H9 (cell line): ENCODE data around the gene KIF18A. TPM values are rescaled to one million over a fixed set of nuclear protein-coding genes. Genes with fewer than 3 reads are reported as not detected.

ENCODE experiments used
- DNase-seq: peaks from one replicate; pipeline ENCODE4 v3.0.0-alpha.2; 2017
- H2AFZ ChIP-seq: one replicate; pipeline ENCODE4 v1.6.1; 2013; ENCODE audit warnings: mild to moderate bottlenecking, low read length, control low read depth, moderate library complexity
- H2AK5ac ChIP-seq: 2 replicates; pipeline ENCODE4 v1.6.1; 2013; ENCODE audit warnings: low read length, control low read depth, mixed read lengths; ENCODE audit not compliant: insufficient read length
- H2BK120ac ChIP-seq: one replicate; pipeline ENCODE4 v1.6.1; 2013; ENCODE audit warnings: low read depth, mild to moderate bottlenecking, low read length, control low read depth, inconsistent platforms; ENCODE audit not compliant: poor library complexity, severe bottlenecking
- H2BK12ac ChIP-seq: 2 replicates; pipeline ENCODE4 v1.6.1; 2013; ENCODE audit warnings: low read length, control low read depth, mixed read lengths, low read depth; ENCODE audit not compliant: insufficient read length
- H2BK15ac ChIP-seq: 2 replicates; pipeline ENCODE4 v1.6.1; 2013; ENCODE audit warnings: low read depth, low read length, control low read depth
- H2BK20ac ChIP-seq: one replicate; pipeline ENCODE4 v1.6.1; 2013; ENCODE audit warnings: low read depth, mild to moderate bottlenecking, low read length, control low read depth, inconsistent platforms; ENCODE audit not compliant: poor library complexity, severe bottlenecking
- H2BK5ac ChIP-seq: 2 replicates; pipeline ENCODE4 v1.6.1; 2013; ENCODE audit warnings: low read length, control low read depth, mixed read lengths; ENCODE audit not compliant: insufficient read length
- H3K14ac ChIP-seq: 2 replicates; pipeline ENCODE4 v1.6.1; 2013; ENCODE audit warnings: low read length, control low read depth; ENCODE audit not compliant: insufficient read depth
- H3K18ac ChIP-seq: 2 replicates; pipeline ENCODE4 v1.6.1; 2013; ENCODE audit warnings: low read depth, mild to moderate bottlenecking, mixed read lengths, low read length, control low read depth; ENCODE audit not compliant: insufficient read length
- H3K23ac ChIP-seq: 2 replicates; pipeline ENCODE4 v1.6.1; 2013; ENCODE audit warnings: low read length, control low read depth, mixed read lengths, low read depth; ENCODE audit not compliant: insufficient read length
- H3K23me2 ChIP-seq: 2 replicates; pipeline ENCODE4 v1.6.1; 2013; ENCODE audit warnings: low read depth, mild to moderate bottlenecking, mixed read lengths, low read length, control low read depth; ENCODE audit not compliant: insufficient read length, poor library complexity, severe bottlenecking
- H3K27ac ChIP-seq: 2 replicates; pipeline ENCODE4 v1.5.1; 2013; ENCODE audit warnings: low read length, control low read depth, mixed read lengths, low read depth; ENCODE audit not compliant: insufficient read length
- H3K27me3 ChIP-seq: 2 replicates; pipeline ENCODE4 v1.6.1; 2013; ENCODE audit warnings: low read length, control low read depth, inconsistent platforms; ENCODE audit not compliant: insufficient read depth
- H3K4ac ChIP-seq: 2 replicates; pipeline ENCODE4 v1.6.1; 2013; ENCODE audit warnings: low read depth, mild to moderate bottlenecking, control low read depth, inconsistent platforms, low read length, moderate library complexity
- H3K4me1 ChIP-seq: 2 replicates; pipeline ENCODE4 v1.6.1; 2013; ENCODE audit warnings: low read length, control low read depth, inconsistent platforms; ENCODE audit not compliant: insufficient read depth
- H3K4me2 ChIP-seq: 2 replicates; pipeline ENCODE4 v1.6.1; 2013; ENCODE audit warnings: low read length, control low read depth, mixed read lengths; ENCODE audit not compliant: insufficient read length, insufficient read depth
- H3K56ac ChIP-seq: 2 replicates; pipeline ENCODE4 v1.6.1; 2013; ENCODE audit warnings: low read depth, mild to moderate bottlenecking, mixed read lengths, low read length, control low read depth; ENCODE audit not compliant: insufficient read length
- H3K79me1 ChIP-seq: 2 replicates; pipeline ENCODE4 v1.6.1; 2013; ENCODE audit warnings: low read depth, mild to moderate bottlenecking, moderate library complexity, low read length, control low read depth, inconsistent platforms; ENCODE audit not compliant: insufficient read depth, poor library complexity, severe bottlenecking
- H3K79me2 ChIP-seq: 2 replicates; pipeline ENCODE4 v1.6.1; 2013; ENCODE audit warnings: low read length, control low read depth, inconsistent platforms; ENCODE audit not compliant: insufficient read depth
- H3K9ac ChIP-seq: 2 replicates; pipeline ENCODE4 v1.6.1; 2013; ENCODE audit warnings: low read length, control low read depth, mixed read lengths; ENCODE audit not compliant: insufficient read length; ENCODE audit errors: extremely low read depth
- H3K9me3 ChIP-seq: one replicate; pipeline ENCODE4 v1.6.1; 2013; ENCODE audit warnings: low read depth, low read length, inconsistent platforms; ENCODE audit not compliant: control insufficient read depth
- H3T11ph ChIP-seq: one replicate; pipeline ENCODE4 v1.6.1; 2013; ENCODE audit warnings: mild to moderate bottlenecking, low read length, control low read depth, inconsistent platforms
- H4K20me1 ChIP-seq: one replicate; pipeline ENCODE4 v1.6.1; 2013; ENCODE audit not compliant: control insufficient read depth, insufficient read length, insufficient read depth
- H4K5ac ChIP-seq: 2 replicates; pipeline ENCODE4 v1.6.1; 2013; ENCODE audit warnings: low read depth, mild to moderate bottlenecking, mixed read lengths, low read length, control low read depth; ENCODE audit not compliant: insufficient read length
- H4K8ac ChIP-seq: replicated peaks from 2 replicates; pipeline ENCODE4 v1.6.1; 2013; ENCODE audit warnings: low read length, control low read depth, mixed read lengths, low read depth; ENCODE audit not compliant: insufficient read length
- H4K91ac ChIP-seq: 2 replicates; pipeline ENCODE4 v1.6.1; 2013; ENCODE audit warnings: low read depth, mild to moderate bottlenecking, moderate library complexity, mixed read lengths, low read length, control low read depth; ENCODE audit not compliant: insufficient read length
- H3K27ac Mint-ChIP-seq, 3 experiments: 2 replicates in 2 of 3; 3 replicates in 1 of 3; pipeline ENCODE4 v1.8.0; 2020 to 2021; ENCODE audit warnings: mixed read lengths in 3 of 3, mild to moderate bottlenecking in 1 of 3, moderate library complexity in 1 of 3
- H3K27me3 Mint-ChIP-seq: 2 replicates; pipeline ENCODE4 v1.8.0; 2021; ENCODE audit warnings: low read depth, mild to moderate bottlenecking, moderate library complexity, mixed read lengths
- H3K36me3 Mint-ChIP-seq, 3 experiments: 2 replicates in 2 of 3; 3 replicates in 1 of 3; pipeline ENCODE4 v1.8.0; 2020 to 2021; ENCODE audit warnings: low read depth in 3 of 3, mixed read lengths in 3 of 3; ENCODE audit not compliant: insufficient read depth in 1 of 3
- H3K4me1 Mint-ChIP-seq, 2 experiments: 2 replicates each; pipeline ENCODE4 v1.8.0; 2020; ENCODE audit warnings: mixed read lengths in 2 of 2
- H3K4me3 Mint-ChIP-seq, 2 experiments: 2 replicates in 1 of 2; 3 replicates in 1 of 2; pipeline ENCODE4 v1.8.0; 2020 to 2021; ENCODE audit warnings: mild to moderate bottlenecking in 2 of 2, mixed read lengths in 2 of 2, moderate library complexity in 1 of 2
- H3K9me3 Mint-ChIP-seq, 2 experiments: 2 replicates in 1 of 2; 3 replicates in 1 of 2; pipeline ENCODE4 v1.8.0; 2020; ENCODE audit warnings: mild to moderate bottlenecking in 2 of 2, mixed read lengths in 2 of 2, moderate library complexity in 1 of 2
- CTCF ChIP-seq: fragments of 200-600 bp; sonication (generic); conservative IDR thresholded peaks from 3 replicates; pipeline ENCODE4 v1.8.0; 2021; ENCODE audit warnings: antibody characterized with exemption, mild to moderate bottlenecking
- WGBS: extraction: QIAGEN DNeasy Blood & Tissue Kit; methylation state at CpG from one replicate; pipeline ENCODE4 v1.1.7; 2013; ENCODE audit warnings: missing lambda C conversion rate, low lambda C conversion rate, mixed read lengths; ENCODE audit not compliant: insufficient read length; ENCODE audit errors: extremely low coverage; 5-methylcytosine and 5-hydroxymethylcytosine counted together
- total RNA-seq: library from RNA; stranded (reverse); gene quantifications from 2 replicates; pipeline ENCODE4 v1.2.1, GENCODE V29; 2021

The KIF18A gene
- total RNA-seq, 1 experiment from 2014 or later: 25.9 TPM

GRCh38 chr11:28152743-28153142, 44.8 kb upstream of the KIF18A start:
- H3K27ac Mint-ChIP-seq: no peak overlapping the region

More at GRCh38 chr11:28152743-28153142, 44.8 kb upstream of the KIF18A start:
- WGBS: no CpG with 5 or more reads among the region's 2 CpGs
- H3K9me3 Mint-ChIP-seq: peaks cover 0 to under 1% of the 10 kb centered on the region in 2 experiments; a peak in 1 of 5 replicates
- Histone ChIP-seq H4K5ac (no peak overlapping the region), H3K27ac (no peak overlapping the region), H2AK5ac (no peak overlapping the region), H3K4ac (no peak overlapping the region), H4K8ac (no peak overlapping the region), H3K9me3 (no peaks in the 10 kb centered on the region), H4K91ac (no peak overlapping the region), H2BK120ac (no peak overlapping the region), H2BK12ac (no peak overlapping the region), H3K56ac (no peak overlapping the region), H2AFZ (no peak overlapping the region), H3K4me2 (no peak overlapping the region), H3K27me3 (no peaks in the 10 kb centered on the region), H3K4me1 (no peaks in the 10 kb centered on the region; the same call in 1 of the 2 replicates), H3K23me2 (no peaks in the 10 kb centered on the region), H4K20me1 (no peaks in the 10 kb centered on the region), H2BK15ac (no peak overlapping the region), H2BK20ac (no peak overlapping the region), H3K79me2 (no peaks in the 10 kb centered on the region), H2BK5ac (no peak overlapping the region), H3K23ac (no peak overlapping the region), H3K79me1 (no peaks in the 10 kb centered on the region), H3T11ph (no peak overlapping the region), H3K14ac (no peak overlapping the region), H3K18ac (no peak overlapping the region), H3K9ac (no peak overlapping the region)
- DNase-seq: no peak
- no peak for TF ChIP-seq CTCF
- no peak overlapping the region for H3K4me3 Mint-ChIP-seq
- H3K36me3 Mint-ChIP-seq: peaks cover 7 to 9% (median 8%) of the 10 kb centered on the region in 3 experiments
- H3K4me1 Mint-ChIP-seq: peaks cover 17 to 24% of the 10 kb centered on the region in 2 experiments
- H3K27me3 Mint-ChIP-seq: no peaks in the 10 kb centered on the region
